ENCODE measurements around the gene STX3.

The STX3 gene

GRCh38 chr11:59802639-59803176, 47.5 kb downstream of the STX3 start:
- TF ChIP-seq CTCF (IDR thresholded peaks at IDR 0.05; ENCODE audit: low read depth, low read length, missing control alignments): peak; percentile 37
- H3K4me3 ChIP-seq (replicated peaks; ENCODE audit: low read depth, low read length): no peak overlapping the region
- no peak for DNase-seq (ENCODE audit: extremely low read depth, low read depth)

- no peak for DNase-seq (ENCODE audit: extremely low read depth, low read depth)
- no peak overlapping the region for H3K4me3 ChIP-seq (replicated peaks; ENCODE audit: low read depth, low read length)
- TF ChIP-seq CTCF (IDR thresholded peaks at IDR 0.05; ENCODE audit: low read depth, low read length, missing control alignments): no peak
Measured at GRCh38 chr11:59804061-59804460, 48.9 kb downstream of the STX3 start.

- no peak for TF ChIP-seq CTCF (IDR thresholded peaks at IDR 0.05; ENCODE audit: low read depth, low read length, missing control alignments)
- no peak for DNase-seq (ENCODE audit: extremely low read depth, low read depth)
- no peak overlapping the region for H3K4me3 ChIP-seq (replicated peaks; ENCODE audit: low read depth, low read length)
Measured at GRCh38 chr11:59807047-59807610, 52.0 kb downstream of the STX3 start.

GRCh38 chr11:59810189-59810910, 55.2 kb downstream of the STX3 start, which contains the start of gene MRPL16:
MRPL16 (minus strand) TSS chr11:59810778; CDS start chr11:59810658, 120 bp downstream.
- peak; percentile 58 for DNase-seq (ENCODE audit: extremely low read depth, low read depth)
- H3K4me3 ChIP-seq (replicated peaks; ENCODE audit: low read depth, low read length): peak within 1 kb of the TSS; percentile 81
- no peak for TF ChIP-seq CTCF (IDR thresholded peaks at IDR 0.05; ENCODE audit: low read depth, low read length, missing control alignments)

- TF ChIP-seq CTCF (IDR thresholded peaks at IDR 0.05; ENCODE audit: low read depth, low read length, missing control alignments): no peak
- no peak for DNase-seq (ENCODE audit: extremely low read depth, low read depth)
- H3K4me3 ChIP-seq (replicated peaks; ENCODE audit: low read depth, low read length): peak overlapping the region; percentile 81
Measured at GRCh38 chr11:59810911-59811259, 55.7 kb downstream of the STX3 start.

- DNase-seq (ENCODE audit: extremely low read depth, low read depth): no peak
- no peak overlapping the region for H3K4me3 ChIP-seq (replicated peaks; ENCODE audit: low read depth, low read length)
- TF ChIP-seq CTCF (IDR thresholded peaks at IDR 0.05; ENCODE audit: low read depth, low read length, missing control alignments): no peak
Measured at GRCh38 chr11:59812220-59812619, 57.0 kb downstream of the STX3 start.

Measured in HFF-Myc (cell line).